IPS-15b (cell line): ENCODE results near the gene WDR46.
"Not testable (repeated sequence)": the region's sequence is repeated elsewhere in the genome, so short reads cannot be mapped to it uniquely, and the experiment has no call there.

Experiments
- H3K27me3 ChIP-seq: one replicate; pipeline ENCODE4 v1.6.1; 2013; ENCODE audit warnings: low read length; ENCODE audit not compliant: control insufficient read depth, insufficient read depth
- H3K36me3 ChIP-seq: one replicate; pipeline ENCODE4 v1.6.1; 2013; ENCODE audit warnings: low read length; ENCODE audit not compliant: control insufficient read depth, insufficient read depth
- H3K4me1 ChIP-seq: one replicate; pipeline ENCODE4 v1.6.1; 2013; ENCODE audit warnings: mild to moderate bottlenecking, low read length; ENCODE audit not compliant: control insufficient read depth, insufficient read depth
- H3K4me3 ChIP-seq: one replicate; pipeline ENCODE4 v1.5.1; 2013; ENCODE audit warnings: low read depth, low read length
- H3K9ac ChIP-seq: one replicate; pipeline ENCODE4 v1.6.1; 2013; ENCODE audit warnings: low read depth, mild to moderate bottlenecking, low read length
- H3K9me3 ChIP-seq: one replicate; pipeline ENCODE4 v1.6.1; 2013; ENCODE audit warnings: mild to moderate bottlenecking, low read length; ENCODE audit not compliant: control insufficient read depth, insufficient read depth

The WDR46 gene

DNA sequence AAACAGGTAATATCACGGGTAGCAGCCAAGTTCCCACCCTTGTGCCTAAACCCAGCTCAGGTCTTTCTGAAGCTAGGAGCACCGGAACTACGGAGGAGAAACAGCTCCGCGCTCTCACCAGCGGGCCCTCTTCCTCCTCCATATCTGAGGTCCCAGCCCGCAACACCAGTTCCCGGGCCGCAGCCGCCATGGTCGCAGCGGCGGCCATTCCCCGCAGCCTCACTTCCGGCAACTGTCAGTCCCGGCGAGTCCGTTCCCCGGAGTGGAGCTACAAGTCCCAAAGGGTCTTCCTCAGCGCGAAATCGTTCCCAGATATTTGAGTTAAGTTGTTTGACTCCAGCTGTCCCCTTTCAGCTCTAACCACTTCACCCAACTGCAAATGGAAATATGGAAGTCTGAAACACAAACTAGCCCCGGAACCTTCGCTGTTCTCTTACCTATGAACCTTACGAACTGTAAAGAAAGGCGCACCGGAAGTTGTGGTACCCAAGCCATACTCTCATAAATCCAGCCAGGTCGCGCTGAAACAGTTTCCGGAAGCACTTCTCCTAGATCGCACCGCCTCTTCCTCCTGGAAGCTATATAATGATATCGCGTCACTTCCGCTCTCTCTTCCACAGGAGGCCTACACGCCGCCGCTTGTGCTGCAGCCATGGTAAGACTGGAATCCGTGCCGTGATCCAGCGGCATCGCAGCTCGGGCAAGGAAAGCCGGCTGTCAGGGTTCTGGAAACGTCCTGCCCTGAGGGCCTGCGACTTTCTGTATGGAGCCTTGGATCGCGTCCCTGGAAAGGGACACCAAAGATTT, 17.4 kb downstream of the WDR46 start, which contains the start of the genes RPS18 and VPS52:
RPS18 (plus strand) TSS at position 608 of the 807 bp plus-strand sequence; CDS start at position 653, 45 bp downstream.
VPS52 (minus strand) TSS at position 409 of the 807 bp plus-strand sequence; CDS start at position 208, 201 bp downstream.
- Histone ChIP-seq H3K27me3 (no peaks in the 10 kb centered on the region), H3K9me3 (no peaks in the 10 kb centered on the region), H3K36me3 (peaks cover 59% of the 10 kb centered on the region), H3K4me3 (peak within 1 kb of the TSS; percentile 93), H3K4me1 (peaks cover 12% of the 10 kb centered on the region), H3K9ac (peak within 1 kb of the TSS; percentile 100)

DNA sequence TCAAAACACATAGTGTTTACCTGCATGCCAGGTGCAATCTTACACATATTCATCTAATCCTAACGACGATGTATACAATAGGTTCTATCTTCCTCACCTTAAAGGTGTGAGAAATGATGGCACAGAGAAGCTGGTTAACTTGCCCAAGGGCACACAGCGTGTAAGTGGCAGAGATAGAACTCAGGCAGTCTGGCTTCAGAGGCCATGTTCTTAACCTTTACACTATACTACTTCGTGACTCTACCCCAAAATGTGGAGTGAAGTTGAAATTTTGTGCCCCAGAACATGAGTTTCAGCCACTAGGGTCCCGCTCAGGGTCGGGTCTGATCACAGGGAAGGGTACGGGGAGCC, 17.9 kb downstream of the WDR46 start:
- H3K4me1 ChIP-seq = peaks cover 12% of the 10 kb centered on the region
- H3K9me3 ChIP-seq = no peaks in the 10 kb centered on the region
- H3K9ac ChIP-seq = peak overlapping the region; percentile 98
- H3K36me3 ChIP-seq = peaks cover 59% of the 10 kb centered on the region
- no peaks in the 10 kb centered on the region for H3K27me3 ChIP-seq
- H3K4me3 ChIP-seq = peak overlapping the region; percentile 93

DNA sequence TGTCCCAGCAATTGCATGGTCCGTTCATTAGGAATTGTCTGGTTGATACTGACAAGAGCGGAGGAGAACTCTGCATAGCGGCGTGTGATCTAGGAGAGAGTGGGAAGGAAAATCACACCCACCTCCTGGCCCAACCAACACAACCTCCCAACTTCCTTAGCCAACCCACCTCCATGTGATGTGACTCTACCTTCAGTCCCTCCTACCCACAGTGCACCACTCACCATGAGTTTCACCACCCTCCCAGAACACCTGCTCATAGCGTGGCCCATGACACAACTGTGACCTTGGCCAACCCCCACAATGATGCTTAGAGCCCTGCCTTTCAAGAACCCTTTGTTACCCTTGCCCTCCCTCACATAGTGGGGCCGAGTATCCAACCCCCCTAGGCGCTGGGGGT, 25.0 kb downstream of the WDR46 start:
- peaks cover 32% of the 10 kb centered on the region for H3K36me3 ChIP-seq
- H3K9ac ChIP-seq = no peak overlapping the region
- no peaks in the 10 kb centered on the region for H3K27me3 ChIP-seq
- no peak overlapping the region for H3K4me3 ChIP-seq
- H3K4me1 ChIP-seq = no peaks in the 10 kb centered on the region
- H3K9me3 ChIP-seq = no peaks in the 10 kb centered on the region

DNA sequence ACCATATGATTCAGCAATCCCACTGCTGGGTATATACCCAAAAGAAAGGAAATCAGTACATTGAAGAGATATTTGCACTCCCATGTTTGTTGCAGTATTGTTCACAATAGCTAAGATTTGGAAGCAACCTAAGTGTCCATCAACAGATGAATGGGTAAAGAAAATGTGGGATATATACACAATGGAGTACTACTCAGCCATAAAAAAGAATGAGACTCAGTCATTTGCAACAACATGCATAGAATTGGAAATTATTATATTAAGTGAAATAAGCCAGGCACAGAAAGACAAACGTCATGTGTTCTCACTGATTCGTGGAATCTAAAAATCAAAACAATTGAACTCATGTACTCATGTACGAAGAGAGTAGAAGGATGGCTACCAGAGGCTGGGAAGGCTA, 26.5 kb downstream of the WDR46 start:
- not testable (repeated sequence) for H3K4me1 ChIP-seq, H3K9ac ChIP-seq, H3K9me3 ChIP-seq, H3K4me3 ChIP-seq, H3K27me3 ChIP-seq
- peaks cover 24% of the 10 kb centered on the region for H3K36me3 ChIP-seq

DNA sequence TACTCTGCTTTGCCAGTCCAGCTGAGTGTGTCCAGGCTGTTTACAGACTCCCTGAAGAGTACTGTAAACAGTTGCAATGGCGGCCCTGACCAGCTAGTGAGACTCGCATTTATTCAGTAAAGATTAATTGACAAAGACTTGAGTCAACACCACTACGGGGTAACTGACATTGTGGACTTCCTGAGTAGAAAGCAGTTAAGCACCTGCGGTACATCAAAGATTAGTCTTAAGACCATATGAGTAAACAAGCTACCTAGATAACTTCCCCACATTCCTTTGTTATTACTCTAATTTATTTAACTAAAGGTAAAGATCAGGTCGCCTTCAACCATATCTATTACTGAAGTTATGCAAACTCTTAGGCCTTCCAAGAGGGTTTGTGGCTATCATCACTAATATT, 30.0 kb downstream of the WDR46 start:
- Histone ChIP-seq H3K4me3 (no peak overlapping the region), H3K4me1 (no peaks in the 10 kb centered on the region), H3K27me3 (no peaks in the 10 kb centered on the region), H3K36me3 (peaks cover 7% of the 10 kb centered on the region), H3K9me3 (no peaks in the 10 kb centered on the region), H3K9ac (no peak overlapping the region)

DNA sequence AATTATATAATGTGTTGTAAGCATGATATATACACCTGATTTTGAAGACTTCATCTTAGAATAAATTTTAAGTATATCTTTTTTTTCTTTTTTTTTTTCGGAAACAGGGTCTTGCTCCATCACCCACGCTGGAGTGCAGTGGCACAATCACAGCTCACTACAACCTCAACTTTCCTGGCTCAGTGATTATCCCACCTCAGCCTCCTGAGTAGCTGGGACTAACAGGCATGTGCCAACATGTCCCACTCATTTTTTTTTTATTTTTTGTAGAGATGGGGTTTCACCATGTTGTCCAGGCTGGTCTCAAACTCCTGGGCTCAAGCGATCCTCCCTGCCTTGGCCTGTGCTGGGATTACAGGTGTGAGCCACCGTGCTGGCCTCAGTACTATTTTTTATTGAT, 34.4 kb downstream of the WDR46 start:
- Histone ChIP-seq H3K9ac (no peak overlapping the region), H3K4me1 (peaks cover 2% of the 10 kb centered on the region), H3K9me3 (no peaks in the 10 kb centered on the region), H3K27me3 (no peaks in the 10 kb centered on the region), H3K36me3 (peaks cover 7% of the 10 kb centered on the region), H3K4me3 (no peak overlapping the region)

DNA sequence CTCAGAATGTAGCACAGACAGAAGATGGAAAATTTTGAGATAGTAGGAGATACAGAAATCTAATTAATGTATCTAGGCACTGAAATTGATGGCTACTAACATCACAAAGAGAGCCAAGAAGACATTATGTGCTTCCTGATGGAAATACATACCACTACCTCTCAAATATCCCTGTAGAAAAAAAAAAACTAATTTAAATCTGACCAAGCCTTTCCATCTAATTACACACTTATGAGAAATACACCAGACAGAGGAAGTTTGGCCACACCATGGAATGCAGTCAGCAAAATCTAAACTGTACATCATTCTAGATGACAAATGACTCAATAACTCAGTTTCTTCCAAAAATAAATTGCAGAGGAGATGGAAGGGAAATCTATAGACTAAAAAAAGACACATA, 36.3 kb downstream of the WDR46 start:
- Histone ChIP-seq H3K4me3 (no peak overlapping the region), H3K9ac (no peak overlapping the region), H3K36me3 (peaks cover 3% of the 10 kb centered on the region)

DNA sequence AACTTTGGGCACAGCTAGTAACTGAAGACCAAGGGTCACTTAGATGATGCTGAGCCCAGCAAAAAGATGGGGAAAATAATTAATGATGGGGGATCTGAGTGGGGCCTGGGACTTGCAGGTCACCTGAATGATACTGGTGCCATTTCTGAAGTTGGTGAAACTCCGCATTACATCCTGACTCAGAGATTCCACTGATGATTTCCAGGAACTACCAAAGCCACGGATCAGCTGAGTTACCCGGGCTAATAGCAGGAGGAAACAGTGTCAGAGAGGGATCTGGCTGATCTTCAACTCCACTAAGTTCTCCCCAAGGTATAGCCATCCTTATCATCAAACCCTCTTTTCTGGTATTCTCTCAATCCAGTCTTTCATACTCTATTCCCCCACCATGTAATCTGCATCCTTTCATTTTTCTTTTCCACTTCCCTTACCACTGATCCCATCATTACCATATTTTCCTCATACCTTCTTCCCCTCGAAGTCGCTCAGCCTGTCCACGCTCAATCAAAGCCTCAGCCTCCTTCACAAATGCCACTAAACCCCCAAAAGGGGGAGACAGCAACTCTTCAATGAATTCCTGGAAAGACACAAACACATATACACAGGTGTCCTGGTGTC, 37.5 kb downstream of the WDR46 start:
- Histone ChIP-seq H3K4me3 (no peak overlapping the region), H3K4me1 (peaks cover 4% of the 10 kb centered on the region), H3K9ac (no peak overlapping the region), H3K9me3 (no peaks in the 10 kb centered on the region), H3K27me3 (peaks cover 19% of the 10 kb centered on the region), H3K36me3 (peaks cover 3% of the 10 kb centered on the region)

More for the DNA sequence above, 36.3 kb downstream of the WDR46 start:
- Histone ChIP-seq H3K4me1 (peaks cover 4% of the 10 kb centered on the region), H3K9me3 (no peaks in the 10 kb centered on the region), H3K27me3 (peaks cover 7% of the 10 kb centered on the region)

DNA sequence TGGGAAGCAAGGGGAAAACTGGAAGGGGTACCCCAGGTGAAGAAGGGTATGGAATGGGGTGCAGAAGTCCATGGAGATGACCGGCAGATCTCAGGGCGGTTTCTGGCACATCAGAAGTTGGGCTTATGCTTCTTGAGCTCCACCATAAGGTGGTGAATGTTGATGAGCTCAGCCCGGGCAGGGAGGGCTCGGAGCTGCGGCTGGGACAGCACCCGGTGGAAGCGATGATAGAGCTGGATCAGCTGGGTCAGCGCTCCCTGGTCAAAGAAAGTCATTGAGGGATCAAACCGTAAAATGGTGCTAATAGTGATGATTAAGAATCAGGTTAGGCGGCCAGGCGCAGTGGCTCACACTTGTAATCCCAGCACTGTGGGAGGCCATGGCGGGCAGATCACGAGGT, 38.3 kb downstream of the WDR46 start:
- Histone ChIP-seq H3K4me1 (peaks cover 4% of the 10 kb centered on the region), H3K9me3 (no peaks in the 10 kb centered on the region), H3K27me3 (peaks cover 22% of the 10 kb centered on the region), H3K4me3 (no peak overlapping the region), H3K36me3 (peaks cover 3% of the 10 kb centered on the region), H3K9ac (no peak overlapping the region)

DNA sequence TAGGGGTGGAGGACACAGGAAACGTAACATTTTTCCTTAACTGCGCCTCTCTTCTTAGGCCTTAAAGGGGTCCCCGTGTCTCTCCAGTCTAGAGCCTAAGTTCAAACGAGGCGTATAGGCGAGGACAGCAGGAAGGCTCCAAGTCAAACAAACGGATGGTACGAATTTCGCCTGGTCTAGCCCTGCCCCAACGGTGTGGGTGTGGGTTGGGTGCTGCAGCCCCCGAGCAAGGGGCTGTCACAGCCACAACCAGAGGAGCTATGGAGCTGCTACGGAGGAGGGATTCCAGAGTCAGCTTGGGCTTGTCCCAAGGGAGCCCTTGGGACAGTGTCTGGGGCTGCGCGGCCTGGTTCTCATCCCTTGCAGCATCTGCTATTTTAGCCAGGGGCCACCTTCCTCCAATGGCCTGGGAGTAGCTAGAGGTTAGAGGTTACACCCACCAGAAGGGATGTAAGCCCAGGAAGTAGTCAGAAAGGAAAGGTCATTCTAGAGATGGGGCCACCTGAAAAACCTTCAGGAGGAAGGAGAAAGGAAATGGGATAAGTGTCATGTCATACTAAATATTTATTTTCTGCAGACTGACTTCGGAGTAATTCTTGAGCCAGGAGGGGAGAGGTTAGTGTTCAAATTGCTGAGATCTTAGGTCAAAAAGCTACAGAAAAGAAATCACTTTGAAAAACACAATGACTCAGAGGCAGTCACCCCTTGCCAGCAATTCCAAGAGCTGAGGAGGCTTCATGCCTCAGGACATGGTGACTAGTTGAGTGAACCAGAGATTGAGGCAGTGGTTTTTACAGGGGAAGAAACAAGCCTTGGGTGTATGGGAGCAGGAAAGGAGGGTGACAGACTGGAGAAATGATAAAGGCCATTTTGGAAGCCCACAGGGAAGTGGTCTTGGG, 39.1 kb downstream of the WDR46 start:
- H3K9me3 ChIP-seq = no peaks in the 10 kb centered on the region
- H3K4me3 ChIP-seq = peak overlapping the region; percentile 94
- peaks cover 4% of the 10 kb centered on the region for H3K4me1 ChIP-seq
- peaks cover 22% of the 10 kb centered on the region for H3K27me3 ChIP-seq
- H3K36me3 ChIP-seq = peaks cover 3% of the 10 kb centered on the region
- H3K9ac ChIP-seq = peak overlapping the region; percentile 95

DNA sequence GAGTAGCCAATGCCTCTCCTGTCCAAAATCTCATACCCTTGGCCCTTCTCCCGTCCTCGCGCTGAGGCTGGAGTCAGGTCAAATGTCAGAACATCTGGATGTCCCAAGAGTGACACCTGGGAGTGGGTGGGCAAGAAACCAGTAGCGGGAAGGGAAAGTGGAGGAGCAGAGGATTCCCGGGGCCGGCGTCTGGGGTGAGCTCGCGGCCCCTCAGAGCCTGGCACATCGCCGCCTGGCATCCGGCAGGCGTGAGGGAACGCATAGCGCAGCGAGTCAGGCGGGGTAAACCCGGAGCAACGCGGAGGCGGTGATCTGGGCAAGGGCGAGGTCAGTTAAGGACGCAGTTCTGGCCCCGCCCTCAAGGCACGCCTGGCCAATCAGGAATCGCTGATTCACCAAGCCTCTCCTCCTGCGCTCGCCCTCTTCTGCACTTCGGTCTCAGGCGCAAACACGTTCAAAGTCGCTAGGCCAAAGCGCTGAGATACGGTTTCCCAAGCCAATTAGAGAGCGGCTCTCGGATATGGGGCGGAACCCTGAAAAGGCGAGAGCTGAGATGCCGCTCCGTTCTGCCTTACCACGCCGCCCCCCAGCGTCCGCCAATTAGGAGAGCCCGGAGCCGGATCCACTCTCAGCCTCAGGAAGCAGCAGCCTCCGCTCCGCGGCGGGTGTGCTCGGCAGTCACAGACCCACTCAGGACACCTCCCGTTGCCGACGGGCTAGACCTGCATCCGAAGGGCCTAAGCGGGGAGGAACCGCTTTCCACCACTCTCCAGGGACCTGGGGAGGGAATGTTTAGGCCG, 39.9 kb downstream of the WDR46 start:
- Histone ChIP-seq H3K4me1 (peaks cover 4% of the 10 kb centered on the region), H3K4me3 (peak overlapping the region; percentile 94), H3K9ac (peak overlapping the region; percentile 95), H3K27me3 (peaks cover 22% of the 10 kb centered on the region), H3K9me3 (no peaks in the 10 kb centered on the region), H3K36me3 (peaks cover 3% of the 10 kb centered on the region)
